Measurements from ENCODE around the gene CTPS2. TPM values are rescaled to one million over a fixed set of nuclear protein-coding genes. Genes with fewer than 3 reads are reported as not detected.
"Not testable (repeated sequence)": the region's sequence is repeated elsewhere in the genome, so short reads cannot be mapped to it uniquely, and the experiment has no call there.

The CTPS2 gene
- polyA plus RNA-seq, 1 donor = 43.4 TPM

- not testable (repeated sequence) for H3K9me3 ChIP-seq (ENCODE audit: control insufficient read depth, low read depth, low read length); H3K36me3 ChIP-seq (ENCODE audit: control insufficient read depth, insufficient read depth, low read length); DNase-seq; H3K27me3 ChIP-seq (ENCODE audit: control insufficient read depth, insufficient read depth, low read length); H3K4me3 ChIP-seq (ENCODE audit: low read length); H3K4me1 ChIP-seq (ENCODE audit: control insufficient read depth, insufficient read depth, low read length); H3K27ac ChIP-seq (ENCODE audit: low read length)
- WGBS (ENCODE audit: insufficient coverage, low lambda C conversion rate) = no CpG with 5 or more reads among the region's 6 CpGs
These were observed 3.2 kb upstream of the CTPS2 start for GRCh38 chrX:16715638-16716037.

DNA sequence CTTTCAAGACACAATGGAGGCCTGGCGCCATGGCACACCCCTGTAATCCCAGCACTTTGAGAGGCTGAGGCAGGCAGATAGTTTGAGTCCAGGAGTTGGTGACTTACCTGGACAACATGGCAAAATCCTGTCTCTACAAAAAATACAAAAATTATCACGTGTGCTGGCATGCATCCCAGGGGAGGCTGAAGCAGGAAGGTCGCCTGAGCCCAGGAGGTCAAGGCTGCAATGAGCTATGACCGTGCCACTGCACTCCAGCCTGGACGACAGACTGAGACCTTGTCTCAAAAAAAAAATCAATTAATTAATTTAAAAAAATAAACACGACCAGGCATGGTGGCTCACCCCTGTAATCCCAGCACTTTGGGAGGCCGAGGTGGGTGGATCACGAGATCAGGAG lies 2.0 kb upstream of the CTPS2 start:
- Histone ChIP-seq H3K36me3 (ENCODE audit: control insufficient read depth, insufficient read depth, low read length) (no peaks in the 10 kb centered on the region), H3K4me1 (ENCODE audit: control insufficient read depth, insufficient read depth, low read length) (no peaks in the 10 kb centered on the region), H3K9me3 (ENCODE audit: control insufficient read depth, low read depth, low read length) (no peaks in the 10 kb centered on the region), H3K4me3 (ENCODE audit: low read length) (no peak overlapping the region), H3K27ac (ENCODE audit: low read length) (no peak overlapping the region), H3K27me3 (ENCODE audit: control insufficient read depth, insufficient read depth, low read length) (no peaks in the 10 kb centered on the region)
- no peak for DNase-seq
- no CpG with 5 or more reads among the region's 8 CpGs for WGBS (ENCODE audit: insufficient coverage, low lambda C conversion rate)

GRCh38 chrX:16711893-16712547 lies 449 bp downstream of the CTPS2 start:
- Histone ChIP-seq H3K36me3 (ENCODE audit: control insufficient read depth, insufficient read depth, low read length) (peaks cover 4% of the 10 kb centered on the region), H3K27me3 (ENCODE audit: control insufficient read depth, insufficient read depth, low read length) (no peaks in the 10 kb centered on the region), H3K4me3 (ENCODE audit: low read length) (peak overlapping the region; percentile 78), H3K9me3 (ENCODE audit: control insufficient read depth, low read depth, low read length) (no peaks in the 10 kb centered on the region), H3K27ac (ENCODE audit: low read length) (peak overlapping the region; percentile 84), H3K4me1 (ENCODE audit: control insufficient read depth, insufficient read depth, low read length) (no peaks in the 10 kb centered on the region)
- WGBS (ENCODE audit: insufficient coverage, low lambda C conversion rate) = no CpG with 5 or more reads among the region's 67 CpGs
- no peak for DNase-seq

DNA sequence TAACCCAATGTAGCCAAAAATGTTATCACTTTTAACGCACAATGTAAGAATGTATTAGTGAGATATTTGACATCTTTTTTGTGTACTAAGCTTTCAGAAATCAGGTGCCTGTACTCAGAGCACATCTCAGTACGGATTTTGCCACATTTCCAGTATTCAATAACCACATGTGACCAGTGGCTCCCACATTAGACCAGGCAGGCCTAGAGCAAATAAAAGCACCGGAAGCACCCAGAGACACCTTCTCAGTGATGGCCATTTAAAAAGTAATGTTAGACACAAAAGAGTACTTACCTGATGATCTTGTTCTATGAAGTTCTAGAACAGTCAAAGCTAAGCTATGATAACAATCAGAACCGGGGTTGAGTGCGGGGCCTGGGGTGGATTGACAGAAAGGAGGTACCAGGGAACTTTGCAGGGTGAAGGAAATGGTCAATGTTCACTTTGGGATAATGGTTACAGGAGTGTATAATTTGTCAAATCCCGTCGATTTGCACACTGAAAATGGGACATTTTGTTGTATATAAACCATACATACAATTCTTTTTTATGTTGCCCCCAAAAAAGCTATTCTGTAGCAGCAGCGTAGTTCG lies 1.2 kb downstream of the CTPS2 start:
- no CpG with 5 or more reads among the region's 9 CpGs for WGBS (ENCODE audit: insufficient coverage, low lambda C conversion rate)
- Histone ChIP-seq H3K4me1 (ENCODE audit: control insufficient read depth, insufficient read depth, low read length) (no peaks in the 10 kb centered on the region), H3K27me3 (ENCODE audit: control insufficient read depth, insufficient read depth, low read length) (no peaks in the 10 kb centered on the region), H3K9me3 (ENCODE audit: control insufficient read depth, low read depth, low read length) (no peaks in the 10 kb centered on the region), H3K4me3 (ENCODE audit: low read length) (peak overlapping the region; percentile 78), H3K36me3 (ENCODE audit: control insufficient read depth, insufficient read depth, low read length) (peaks cover 4% of the 10 kb centered on the region), H3K27ac (ENCODE audit: low read length) (peak overlapping the region; percentile 84)
- DNase-seq = peak in 1 of 2 donors; percentile 42

GRCh38 chrX:16708016-16708415 lies 4.5 kb downstream of the CTPS2 start:
- Histone ChIP-seq H3K27me3 (ENCODE audit: control insufficient read depth, insufficient read depth, low read length) (no peaks in the 10 kb centered on the region), H3K4me3 (ENCODE audit: low read length) (no peak overlapping the region), H3K27ac (ENCODE audit: low read length) (no peak overlapping the region), H3K9me3 (ENCODE audit: control insufficient read depth, low read depth, low read length) (no peaks in the 10 kb centered on the region), H3K36me3 (ENCODE audit: control insufficient read depth, insufficient read depth, low read length) (peaks cover 4% of the 10 kb centered on the region), H3K4me1 (ENCODE audit: control insufficient read depth, insufficient read depth, low read length) (no peaks in the 10 kb centered on the region)
- no peak for DNase-seq
- WGBS (ENCODE audit: insufficient coverage, low lambda C conversion rate) = no CpG with 5 or more reads among the region's 3 CpGs

DNA sequence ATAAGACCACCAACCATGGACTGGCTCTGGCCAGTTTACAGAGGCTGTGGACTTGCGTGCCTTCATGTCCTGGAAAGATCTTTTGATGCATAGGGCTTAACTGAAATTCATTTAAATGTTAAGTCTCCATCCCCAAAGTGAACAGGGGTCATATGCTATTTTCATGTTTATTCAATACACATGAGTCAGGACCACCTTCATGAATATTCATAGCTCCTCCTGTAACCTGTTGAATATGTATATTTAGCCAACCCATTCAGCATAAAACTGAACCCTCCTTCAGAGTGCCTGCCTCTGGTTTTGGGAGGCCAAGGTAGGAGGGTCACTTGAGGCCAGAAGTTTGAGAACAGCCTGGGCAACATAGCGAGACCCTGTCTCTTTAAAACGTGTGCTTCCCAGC lies 7.1 kb downstream of the CTPS2 start:
- Histone ChIP-seq H3K27ac (ENCODE audit: low read length) (no peak overlapping the region), H3K4me3 (ENCODE audit: low read length) (no peak overlapping the region), H3K9me3 (ENCODE audit: control insufficient read depth, low read depth, low read length) (no peaks in the 10 kb centered on the region), H3K4me1 (ENCODE audit: control insufficient read depth, insufficient read depth, low read length) (no peaks in the 10 kb centered on the region), H3K36me3 (ENCODE audit: control insufficient read depth, insufficient read depth, low read length) (peaks cover 4% of the 10 kb centered on the region), H3K27me3 (ENCODE audit: control insufficient read depth, insufficient read depth, low read length) (no peaks in the 10 kb centered on the region)
- WGBS (ENCODE audit: insufficient coverage, low lambda C conversion rate) = no CpG with 5 or more reads among the region's 3 CpGs
- DNase-seq = no peak

DNA sequence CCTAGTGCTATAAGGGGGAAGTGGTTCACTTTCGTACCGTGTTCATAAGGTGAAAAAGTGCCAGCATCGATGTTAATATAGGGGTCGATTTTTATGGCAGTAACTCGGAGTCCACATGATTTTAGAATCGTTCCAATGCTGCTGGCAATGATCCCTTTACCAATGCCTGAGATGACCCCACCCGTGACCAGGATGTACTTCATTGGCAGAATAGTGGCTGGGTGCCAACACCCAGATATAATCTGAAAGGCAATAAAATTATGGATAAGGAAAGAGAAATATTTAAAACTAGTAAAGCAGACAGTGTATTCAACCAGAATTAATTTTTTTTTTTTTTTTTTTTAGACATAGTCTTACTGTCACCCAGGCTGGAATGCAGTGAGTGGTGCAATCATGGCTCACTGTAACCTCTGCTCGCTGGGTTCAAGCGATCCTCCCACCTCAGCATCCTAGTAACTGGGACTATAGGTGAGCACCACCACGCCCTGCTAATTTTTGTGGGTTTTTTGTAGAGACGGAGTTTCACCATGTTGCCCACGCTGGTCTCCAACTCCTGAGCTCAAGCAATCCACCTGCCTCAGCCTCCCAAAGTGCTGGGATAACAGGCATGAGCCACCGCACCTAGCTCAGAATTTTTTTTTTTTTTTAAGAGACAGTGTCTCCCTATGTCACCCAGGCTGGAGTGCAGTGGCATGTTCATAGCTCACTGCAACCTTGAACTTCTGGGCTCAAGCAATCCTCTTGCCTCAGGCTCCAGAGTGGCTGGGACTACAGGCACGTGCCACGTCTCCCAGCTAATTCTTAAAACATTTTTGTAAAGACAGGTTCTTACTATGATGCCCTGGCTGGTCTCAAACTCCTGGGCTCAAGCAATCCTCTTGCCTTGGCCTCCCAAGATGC lies 9.5 kb downstream of the CTPS2 start:
- no peak overlapping the region for H3K27ac ChIP-seq (ENCODE audit: low read length)
- peaks cover 5% of the 10 kb centered on the region for H3K36me3 ChIP-seq (ENCODE audit: control insufficient read depth, insufficient read depth, low read length)
- H3K4me1 ChIP-seq (ENCODE audit: control insufficient read depth, insufficient read depth, low read length) = no peaks in the 10 kb centered on the region
- H3K4me3 ChIP-seq (ENCODE audit: low read length) = no peak overlapping the region
- H3K9me3 ChIP-seq (ENCODE audit: control insufficient read depth, low read depth, low read length) = no peaks in the 10 kb centered on the region
- H3K27me3 ChIP-seq (ENCODE audit: control insufficient read depth, insufficient read depth, low read length) = no peaks in the 10 kb centered on the region
- 100% methylated on average over 2 of the region's 15 CpGs for WGBS (ENCODE audit: insufficient coverage, low lambda C conversion rate)
- DNase-seq = no peak

DNA sequence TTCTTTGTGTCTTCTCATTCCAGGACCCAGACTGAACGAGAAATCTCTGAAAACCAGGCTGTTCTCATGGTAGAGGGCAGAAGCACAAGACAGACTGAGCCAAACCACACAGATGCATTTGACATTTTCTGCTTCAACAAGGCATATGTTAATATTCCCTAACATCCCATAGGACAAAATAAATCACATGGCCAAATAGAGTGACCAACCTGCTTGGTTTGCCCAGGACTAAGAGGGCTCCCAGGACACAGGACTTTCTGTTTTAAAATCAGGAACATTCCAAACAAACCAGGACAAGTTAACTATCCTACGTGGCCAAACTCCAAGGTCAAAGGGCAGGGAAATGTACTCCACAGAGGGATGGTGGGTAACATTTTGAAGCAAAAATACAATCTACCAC lies 11.7 kb downstream of the CTPS2 start:
- H3K9me3 ChIP-seq (ENCODE audit: control insufficient read depth, low read depth, low read length) = no peaks in the 10 kb centered on the region
- H3K27me3 ChIP-seq (ENCODE audit: control insufficient read depth, insufficient read depth, low read length) = no peaks in the 10 kb centered on the region
- no CpG with 5 or more reads among the region's 2 CpGs for WGBS (ENCODE audit: insufficient coverage, low lambda C conversion rate)
- H3K27ac ChIP-seq (ENCODE audit: low read length) = no peak overlapping the region
- DNase-seq = no peak
- peaks cover 14% of the 10 kb centered on the region for H3K36me3 ChIP-seq (ENCODE audit: control insufficient read depth, insufficient read depth, low read length)
- H3K4me1 ChIP-seq (ENCODE audit: control insufficient read depth, insufficient read depth, low read length) = no peaks in the 10 kb centered on the region
- H3K4me3 ChIP-seq (ENCODE audit: low read length) = no peak overlapping the region

GRCh38 chrX:16699389-16699788 lies 13.1 kb downstream of the CTPS2 start:
- no peaks in the 10 kb centered on the region for H3K9me3 ChIP-seq (ENCODE audit: control insufficient read depth, low read depth, low read length)
- no CpG with 5 or more reads among the region's 6 CpGs for WGBS (ENCODE audit: insufficient coverage, low lambda C conversion rate)
- H3K4me1 ChIP-seq (ENCODE audit: control insufficient read depth, insufficient read depth, low read length) = no peaks in the 10 kb centered on the region
- no peak overlapping the region for H3K27ac ChIP-seq (ENCODE audit: low read length)
- H3K36me3 ChIP-seq (ENCODE audit: control insufficient read depth, insufficient read depth, low read length) = peaks cover 18% of the 10 kb centered on the region
- no peak overlapping the region for H3K4me3 ChIP-seq (ENCODE audit: low read length)
- no peaks in the 10 kb centered on the region for H3K27me3 ChIP-seq (ENCODE audit: control insufficient read depth, insufficient read depth, low read length)
- DNase-seq = peak in 1 of 2 donors; percentile 35

DNA sequence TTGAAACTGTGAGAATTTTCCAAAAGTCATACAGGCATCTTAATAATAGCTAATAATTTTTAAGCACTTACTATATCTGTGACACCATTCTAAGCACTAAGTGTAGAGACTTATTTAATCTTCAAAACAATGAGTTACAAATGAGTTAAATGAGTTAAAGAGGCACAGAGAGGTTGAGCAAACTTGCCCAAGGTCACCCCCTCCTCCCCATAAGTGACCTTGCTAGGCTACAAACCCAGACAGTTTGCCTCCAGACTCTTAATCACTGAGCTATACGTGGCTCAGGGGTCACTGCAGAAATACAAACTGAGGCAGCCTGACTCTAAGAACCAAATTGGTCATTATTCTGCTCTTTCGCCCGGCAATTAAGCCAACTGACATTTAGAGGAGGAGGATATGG lies 15.5 kb downstream of the CTPS2 start:
- Histone ChIP-seq H3K9me3 (ENCODE audit: control insufficient read depth, low read depth, low read length) (no peaks in the 10 kb centered on the region), H3K4me3 (ENCODE audit: low read length) (no peak overlapping the region), H3K4me1 (ENCODE audit: control insufficient read depth, insufficient read depth, low read length) (no peaks in the 10 kb centered on the region), H3K27me3 (ENCODE audit: control insufficient read depth, insufficient read depth, low read length) (no peaks in the 10 kb centered on the region), H3K27ac (ENCODE audit: low read length) (no peak overlapping the region), H3K36me3 (ENCODE audit: control insufficient read depth, insufficient read depth, low read length) (peaks cover 33% of the 10 kb centered on the region)
- no CpG with 5 or more reads among the region's 3 CpGs for WGBS (ENCODE audit: insufficient coverage, low lambda C conversion rate)
- no peak for DNase-seq
